Activated CD4-positive, alpha-beta T cell treated with anti-CD3 and anti-CD28 coated beads, Interleukin-2, amount 10 ng/mL, durations not matched to agents 24 days and 14 days (primary cell): Measurements from ENCODE around the gene ZFHX3. TPM values are rescaled to one million over a fixed set of nuclear protein-coding genes. Genes with fewer than 3 reads are reported as not detected.

ENCODE experiments used
- DNase-seq: peaks from one replicate; pipeline ENCODE4 v3.0.0; 2022
- H3K27ac Mint-ChIP-seq: one replicate; pipeline ENCODE4 v1.8.0; 2022; ENCODE audit warnings: mild to moderate bottlenecking, mixed read lengths
- H3K27me3 Mint-ChIP-seq: one replicate; pipeline ENCODE4 v1.8.0; 2022; ENCODE audit warnings: mixed read lengths
- H3K36me3 Mint-ChIP-seq: one replicate; pipeline ENCODE4 v1.8.0; 2022; ENCODE audit warnings: low read depth, mild to moderate bottlenecking, mixed read lengths
- H3K4me1 Mint-ChIP-seq: one replicate; pipeline ENCODE4 v1.8.0; 2021; ENCODE audit warnings: mixed read lengths
- H3K4me3 Mint-ChIP-seq: one replicate; pipeline ENCODE4 v1.8.0; 2022; ENCODE audit warnings: mild to moderate bottlenecking, moderate library complexity, mixed read lengths
- H3K9me3 Mint-ChIP-seq: one replicate; pipeline ENCODE4 v1.8.0; 2021; ENCODE audit warnings: mixed read lengths
- intact Hi-C: fragments of 100-400 bp; cut with micrococcal nuclease; formaldehyde crosslinking; loops from one replicate; pipeline ENCODE4 v1.15.1; 2023
- total RNA-seq: library from RNA; stranded (reverse); gene quantifications from 2 replicates; pipeline ENCODE4 v1.2.3, GENCODE V29; 2022

The ZFHX3 gene
- total RNA-seq, 1 donor from 2014 or later, result 0.49 TPM

DNA sequence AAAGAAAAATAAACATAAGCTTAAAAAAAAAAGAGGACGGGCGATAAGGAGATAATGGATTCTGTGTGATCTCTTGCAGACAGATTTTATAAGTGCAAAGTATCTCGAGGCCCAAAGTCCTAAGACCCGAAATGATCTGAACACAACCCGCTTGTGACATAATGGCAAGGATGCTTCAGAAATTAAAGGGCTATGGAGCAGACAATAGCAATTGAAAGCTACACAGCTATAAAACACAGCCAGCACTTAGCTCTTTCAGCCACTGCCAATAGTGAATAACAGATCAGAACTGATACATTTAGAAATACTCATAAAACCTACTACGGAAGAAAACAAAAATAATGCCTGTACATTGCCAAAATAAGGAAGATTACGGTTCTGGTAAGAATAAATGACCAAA, 117.5 kb downstream of the ZFHX3 start:
- peaks cover 14% of the 10 kb centered on the region for H3K4me1 Mint-ChIP-seq
- no peak overlapping the region for H3K4me3 Mint-ChIP-seq
- no peaks in the 10 kb centered on the region for H3K9me3 Mint-ChIP-seq
- intact Hi-C loops, result no loop called here
- H3K27ac Mint-ChIP-seq, result no peak overlapping the region
- peaks cover 3% of the 10 kb centered on the region for H3K27me3 Mint-ChIP-seq
- H3K36me3 Mint-ChIP-seq, result no peaks in the 10 kb centered on the region
- no peak for DNase-seq

- Mint-ChIP-seq H3K4me1 (peaks cover 14% of the 10 kb centered on the region), H3K27me3 (no peaks in the 10 kb centered on the region), H3K4me3 (no peak overlapping the region), H3K27ac (no peak overlapping the region), H3K9me3 (no peaks in the 10 kb centered on the region), H3K36me3 (no peaks in the 10 kb centered on the region)
- intact Hi-C loops, result no loop called here
- DNase-seq, result no peak
These were observed 119.6 kb downstream of the ZFHX3 start for GRCh38 chr16:72928090-72928981.

DNA sequence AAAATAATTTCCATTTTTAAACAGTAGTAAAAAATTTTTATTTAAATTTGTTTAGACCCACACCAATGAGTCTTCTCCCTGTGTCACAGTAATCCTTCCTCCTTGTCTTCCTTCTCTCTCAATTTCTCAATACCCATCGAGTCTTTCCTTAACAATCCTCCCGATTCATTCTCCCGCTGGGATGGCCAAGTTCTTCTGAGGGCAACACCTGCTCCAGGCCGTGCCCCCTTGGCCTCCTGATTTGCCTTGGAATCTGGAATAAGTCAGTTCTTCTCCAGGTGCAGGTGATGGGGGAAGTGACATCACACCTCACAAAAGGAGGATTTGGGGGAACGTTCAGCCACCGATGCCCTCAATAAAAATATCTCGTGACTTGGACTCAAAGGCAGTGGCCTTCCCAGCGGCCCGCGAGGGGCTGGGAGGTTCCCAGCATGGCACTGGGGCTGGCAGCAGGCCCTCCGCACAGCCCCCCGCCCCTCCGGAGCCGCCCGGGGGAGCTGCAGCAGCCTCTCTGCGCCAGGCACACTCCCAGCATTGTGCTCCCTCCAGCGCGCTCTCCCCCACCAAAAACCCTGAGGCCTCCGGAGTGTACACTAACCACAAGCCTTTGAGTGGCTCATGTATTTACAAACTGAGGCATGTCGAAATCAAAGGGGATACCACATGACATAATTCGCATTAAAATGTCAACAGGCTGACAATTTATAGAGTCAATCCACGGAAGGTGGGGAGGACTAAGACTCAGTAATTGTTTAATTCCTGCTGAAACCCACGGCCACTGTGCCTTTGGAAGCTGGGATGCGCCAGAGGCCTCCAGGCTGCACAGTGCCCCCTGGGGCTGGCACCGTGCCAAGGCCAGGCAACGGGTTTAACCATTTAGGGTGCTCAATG, 120.5 kb downstream of the ZFHX3 start:
- no peak for DNase-seq
- Mint-ChIP-seq H3K4me1 (peaks cover 11% of the 10 kb centered on the region), H3K36me3 (no peaks in the 10 kb centered on the region), H3K27ac (no peak overlapping the region), H3K4me3 (no peak overlapping the region), H3K9me3 (no peaks in the 10 kb centered on the region), H3K27me3 (no peaks in the 10 kb centered on the region)
- intact Hi-C loops, result no loop called here

GRCh38 chr16:72926177-72927070, 121.5 kb downstream of the ZFHX3 start:
- H3K4me1 Mint-ChIP-seq, result peaks cover 11% of the 10 kb centered on the region
- H3K36me3 Mint-ChIP-seq, result no peaks in the 10 kb centered on the region
- no peak for DNase-seq

GRCh38 chr16:72925631-72925979, 122.3 kb downstream of the ZFHX3 start:
- Mint-ChIP-seq H3K9me3 (no peaks in the 10 kb centered on the region), H3K4me3 (no peak overlapping the region), H3K4me1 (peaks cover 18% of the 10 kb centered on the region), H3K36me3 (no peaks in the 10 kb centered on the region), H3K27ac (no peak overlapping the region), H3K27me3 (no peaks in the 10 kb centered on the region)
- no peak for DNase-seq
- intact Hi-C loops, result no loop called here

More at GRCh38 chr16:72926177-72927070, 121.5 kb downstream of the ZFHX3 start:
- no peaks in the 10 kb centered on the region for H3K9me3 Mint-ChIP-seq
- no peak overlapping the region for H3K4me3 Mint-ChIP-seq
- H3K27ac Mint-ChIP-seq, result no peak overlapping the region
- intact Hi-C loops, result no loop called here
- no peaks in the 10 kb centered on the region for H3K27me3 Mint-ChIP-seq

DNA sequence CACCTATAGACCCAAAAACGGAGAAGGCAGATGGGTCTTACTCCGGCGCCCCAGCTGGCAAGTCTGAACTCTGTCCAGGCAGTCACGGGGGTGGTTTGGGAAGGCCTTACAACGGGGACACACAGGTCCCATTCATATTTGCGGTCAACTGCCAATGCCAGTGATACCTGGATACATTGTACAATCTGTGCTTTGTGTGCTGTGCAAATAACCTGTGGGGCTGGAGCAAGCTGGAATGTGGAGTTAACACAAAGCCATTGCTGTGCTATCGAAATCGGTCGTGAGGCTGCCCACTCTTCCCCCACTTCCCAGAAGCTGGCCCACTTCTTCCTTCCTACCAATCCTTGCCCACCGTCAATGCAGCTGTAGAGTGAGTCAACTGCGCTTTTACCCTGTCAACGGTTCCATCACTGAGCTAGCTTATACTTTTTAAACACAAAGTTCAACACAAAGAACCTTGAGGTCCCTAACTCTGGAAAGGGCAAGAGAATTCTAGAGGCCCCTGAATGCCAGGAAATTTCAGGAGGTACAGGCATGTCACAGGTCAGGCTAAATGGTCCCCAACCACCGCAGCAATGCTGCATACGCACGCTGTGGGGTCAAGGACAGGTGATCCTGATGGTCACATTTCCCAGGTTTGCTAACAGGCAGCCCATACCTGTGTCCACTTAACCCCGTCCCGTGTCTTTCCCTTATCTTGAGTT, 122.8 kb downstream of the ZFHX3 start:
- Mint-ChIP-seq H3K36me3 (no peaks in the 10 kb centered on the region), H3K9me3 (no peaks in the 10 kb centered on the region), H3K27ac (no peak overlapping the region), H3K27me3 (no peaks in the 10 kb centered on the region), H3K4me1 (peaks cover 20% of the 10 kb centered on the region), H3K4me3 (no peak overlapping the region)
- intact Hi-C loops, result no loop called here
- no peak for DNase-seq

GRCh38 chr16:72924537-72924926, 123.4 kb downstream of the ZFHX3 start:
- H3K9me3 Mint-ChIP-seq, result no peaks in the 10 kb centered on the region
- no peak for DNase-seq
- H3K36me3 Mint-ChIP-seq, result no peaks in the 10 kb centered on the region
- no peaks in the 10 kb centered on the region for H3K27me3 Mint-ChIP-seq
- intact Hi-C loops, result no loop called here
- peaks cover 22% of the 10 kb centered on the region for H3K4me1 Mint-ChIP-seq
- H3K4me3 Mint-ChIP-seq, result no peak overlapping the region
- no peak overlapping the region for H3K27ac Mint-ChIP-seq

- DNase-seq, result no peak
- Mint-ChIP-seq H3K4me1 (peaks cover 22% of the 10 kb centered on the region), H3K27ac (no peak overlapping the region), H3K9me3 (no peaks in the 10 kb centered on the region), H3K36me3 (no peaks in the 10 kb centered on the region), H3K27me3 (no peaks in the 10 kb centered on the region), H3K4me3 (no peak overlapping the region)
- intact Hi-C loops, result no loop called here
These were observed 124.2 kb downstream of the ZFHX3 start for GRCh38 chr16:72923757-72924156.

- DNase-seq, result no peak
- H3K27me3 Mint-ChIP-seq, result no peaks in the 10 kb centered on the region
- H3K36me3 Mint-ChIP-seq, result no peaks in the 10 kb centered on the region
- intact Hi-C loops, result no loop called here
- H3K4me3 Mint-ChIP-seq, result no peak overlapping the region
- no peak overlapping the region for H3K27ac Mint-ChIP-seq
- peaks cover 22% of the 10 kb centered on the region for H3K4me1 Mint-ChIP-seq
- H3K9me3 Mint-ChIP-seq, result no peaks in the 10 kb centered on the region
These were observed 125.2 kb downstream of the ZFHX3 start for GRCh38 chr16:72922714-72923113.

DNA sequence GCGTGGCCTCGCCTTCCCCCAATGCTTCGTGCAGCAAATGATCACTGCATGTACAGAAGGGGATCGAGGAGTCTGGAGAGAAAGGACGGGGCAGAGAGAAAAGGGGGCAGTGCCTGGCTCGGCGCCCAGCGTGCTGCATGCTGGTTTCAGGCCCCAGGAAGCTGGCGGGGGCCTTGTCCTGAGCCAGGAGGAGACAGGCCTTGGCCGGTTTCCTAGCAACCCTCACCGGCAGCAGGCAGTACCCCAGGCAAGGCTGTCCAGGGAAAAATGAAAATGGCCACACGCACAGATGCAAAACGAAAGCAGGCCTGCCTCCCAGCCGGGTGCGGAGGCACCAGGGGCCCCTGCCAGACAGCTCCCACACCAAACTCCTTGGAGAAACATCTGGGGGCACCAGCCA, 126.3 kb downstream of the ZFHX3 start:
- Mint-ChIP-seq H3K27me3 (no peaks in the 10 kb centered on the region), H3K9me3 (no peaks in the 10 kb centered on the region), H3K27ac (peak overlapping the region; percentile 76), H3K4me1 (peaks cover 21% of the 10 kb centered on the region), H3K36me3 (no peaks in the 10 kb centered on the region), H3K4me3 (peak overlapping the region; percentile 65)
- DNase-seq, result peak; percentile 57
- intact Hi-C loops, result no loop called here

- H3K27ac Mint-ChIP-seq, result peak overlapping the region; percentile 76
- H3K9me3 Mint-ChIP-seq, result no peaks in the 10 kb centered on the region
- H3K27me3 Mint-ChIP-seq, result no peaks in the 10 kb centered on the region
- no peaks in the 10 kb centered on the region for H3K36me3 Mint-ChIP-seq
- DNase-seq, result peak; percentile 83
- intact Hi-C loops, result no loop called here
- peak overlapping the region; percentile 65 for H3K4me3 Mint-ChIP-seq
- peaks cover 21% of the 10 kb centered on the region for H3K4me1 Mint-ChIP-seq
These were observed 126.8 kb downstream of the ZFHX3 start for GRCh38 chr16:72921106-72921505.

GRCh38 chr16:72917051-72917450, 130.9 kb downstream of the ZFHX3 start:
- no peak for DNase-seq
- H3K27me3 Mint-ChIP-seq, result no peaks in the 10 kb centered on the region
- intact Hi-C loops, result no loop called here
- H3K27ac Mint-ChIP-seq, result no peak overlapping the region
- H3K9me3 Mint-ChIP-seq, result no peaks in the 10 kb centered on the region
- H3K4me1 Mint-ChIP-seq, result peaks cover 17% of the 10 kb centered on the region
- H3K36me3 Mint-ChIP-seq, result no peaks in the 10 kb centered on the region
- no peak overlapping the region for H3K4me3 Mint-ChIP-seq

- no peaks in the 10 kb centered on the region for H3K9me3 Mint-ChIP-seq
- H3K27me3 Mint-ChIP-seq, result peaks cover 1% of the 10 kb centered on the region
- no peak for DNase-seq
- no peak overlapping the region for H3K4me3 Mint-ChIP-seq
- intact Hi-C loops, result no loop called here
- H3K4me1 Mint-ChIP-seq, result peaks cover 4% of the 10 kb centered on the region
- no peak overlapping the region for H3K27ac Mint-ChIP-seq
- H3K36me3 Mint-ChIP-seq, result no peaks in the 10 kb centered on the region
These were observed 132.6 kb downstream of the ZFHX3 start for GRCh38 chr16:72915331-72915730.
